ENCODE data around the gene TIMM23B.
"Not testable (repeated sequence)": the region's sequence is repeated elsewhere in the genome, so short reads cannot be mapped to it uniquely, and the experiment has no call there.

The TIMM23B gene

GRCh38 chr10:49977756-49978155 lies 35.9 kb downstream of the TIMM23B start:
- not testable (repeated sequence) for H3K4me1 ChIP-seq (ENCODE audit: control insufficient read depth in 2 of 2, insufficient read depth in 2 of 2, low read length in 2 of 2); H3K4me3 ChIP-seq (ENCODE audit: low read length in 2 of 2); H3K27me3 ChIP-seq (ENCODE audit: control insufficient read depth in 2 of 2, insufficient read depth in 2 of 2, low read length in 2 of 2); H3K36me3 ChIP-seq (ENCODE audit: control insufficient read depth in 2 of 2, insufficient read depth in 2 of 2, low read length in 2 of 2); H3K27ac ChIP-seq (ENCODE audit: low read depth in 2 of 2, low read length in 2 of 2); H3K9ac ChIP-seq (ENCODE audit: low read depth in 1 of 2, low read length in 2 of 2); H3K9me3 ChIP-seq (ENCODE audit: control insufficient read depth in 2 of 2, low read length in 2 of 2)

GRCh38 chr10:49987207-49987606 lies 45.4 kb downstream of the TIMM23B start:
- H3K4me3 ChIP-seq (ENCODE audit: low read length in 2 of 2); H3K27me3 ChIP-seq (ENCODE audit: control insufficient read depth in 2 of 2, insufficient read depth in 2 of 2, low read length in 2 of 2); H3K36me3 ChIP-seq (ENCODE audit: control insufficient read depth in 2 of 2, insufficient read depth in 2 of 2, low read length in 2 of 2); H3K9me3 ChIP-seq (ENCODE audit: control insufficient read depth in 2 of 2, low read length in 2 of 2); H3K4me1 ChIP-seq (ENCODE audit: control insufficient read depth in 2 of 2, insufficient read depth in 2 of 2, low read length in 2 of 2); H3K27ac ChIP-seq (ENCODE audit: low read depth in 2 of 2, low read length in 2 of 2); H3K9ac ChIP-seq (ENCODE audit: low read depth in 1 of 2, low read length in 2 of 2): not testable (repeated sequence)

DNA sequence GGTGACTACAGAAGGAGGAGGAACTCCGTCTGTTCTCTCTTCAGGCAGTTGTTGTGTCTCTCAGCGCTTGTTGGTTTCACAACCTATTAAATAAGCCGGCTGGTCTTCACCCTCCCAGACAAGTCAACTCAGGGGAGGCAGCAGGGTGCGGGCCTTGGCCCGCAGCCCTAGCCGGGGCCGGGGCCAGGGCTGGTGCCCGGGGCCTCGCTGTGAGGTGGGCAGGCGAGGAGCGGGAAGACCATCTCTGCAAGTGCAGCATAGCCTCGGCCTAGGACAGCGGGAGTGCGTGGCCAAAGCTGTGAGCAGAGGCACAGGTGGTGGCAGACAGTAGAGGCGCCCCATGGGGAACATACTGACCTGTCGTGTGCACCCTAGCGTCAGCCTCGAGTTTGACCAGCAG lies 46.5 kb downstream of the TIMM23B start, which contains the start of gene AGAP6:
TSS of gene AGAP6 (plus strand) at position 31 of the 400 bp plus-strand sequence. CDS start at position 341, 310 bp downstream.
- H3K9ac ChIP-seq (ENCODE audit: low read depth in 1 of 2, low read length in 2 of 2); H3K4me3 ChIP-seq (ENCODE audit: low read length in 2 of 2); H3K9me3 ChIP-seq (ENCODE audit: control insufficient read depth in 2 of 2, low read length in 2 of 2); H3K4me1 ChIP-seq (ENCODE audit: control insufficient read depth in 2 of 2, insufficient read depth in 2 of 2, low read length in 2 of 2); H3K36me3 ChIP-seq (ENCODE audit: control insufficient read depth in 2 of 2, insufficient read depth in 2 of 2, low read length in 2 of 2); H3K27ac ChIP-seq (ENCODE audit: low read depth in 2 of 2, low read length in 2 of 2); H3K27me3 ChIP-seq (ENCODE audit: control insufficient read depth in 2 of 2, insufficient read depth in 2 of 2, low read length in 2 of 2): not testable (repeated sequence)

GRCh38 chr10:49995321-49995720 lies 53.5 kb downstream of the TIMM23B start:
- H3K9ac ChIP-seq (ENCODE audit: low read depth in 1 of 2, low read length in 2 of 2); H3K4me1 ChIP-seq (ENCODE audit: control insufficient read depth in 2 of 2, insufficient read depth in 2 of 2, low read length in 2 of 2); H3K36me3 ChIP-seq (ENCODE audit: control insufficient read depth in 2 of 2, insufficient read depth in 2 of 2, low read length in 2 of 2); H3K9me3 ChIP-seq (ENCODE audit: control insufficient read depth in 2 of 2, low read length in 2 of 2); H3K27ac ChIP-seq (ENCODE audit: low read depth in 2 of 2, low read length in 2 of 2); H3K27me3 ChIP-seq (ENCODE audit: control insufficient read depth in 2 of 2, insufficient read depth in 2 of 2, low read length in 2 of 2); H3K4me3 ChIP-seq (ENCODE audit: low read length in 2 of 2): not testable (repeated sequence)

DNA sequence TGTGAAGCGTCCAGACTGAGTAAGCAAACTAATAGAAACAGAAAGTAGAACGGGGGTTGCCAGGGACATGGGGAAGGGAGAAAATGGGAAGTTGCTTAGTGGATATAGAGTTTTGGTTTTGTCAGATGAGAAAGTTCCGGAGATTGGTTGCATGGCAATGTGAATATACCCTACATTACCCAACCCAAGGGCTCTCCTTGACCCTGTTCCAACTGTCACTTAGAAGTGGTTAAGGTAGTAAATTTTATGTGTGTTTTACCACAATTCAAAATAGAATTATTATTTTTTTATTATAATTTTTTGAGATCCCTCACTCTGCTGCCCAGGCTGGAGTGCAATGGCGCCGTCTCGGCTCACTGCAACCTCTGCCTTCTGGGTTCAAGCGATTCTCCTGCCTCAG lies 72.2 kb downstream of the TIMM23B start:
- H3K4me1 ChIP-seq (ENCODE audit: control insufficient read depth in 2 of 2, insufficient read depth in 2 of 2, low read length in 2 of 2); H3K27me3 ChIP-seq (ENCODE audit: control insufficient read depth in 2 of 2, insufficient read depth in 2 of 2, low read length in 2 of 2); H3K27ac ChIP-seq (ENCODE audit: low read depth in 2 of 2, low read length in 2 of 2); H3K9ac ChIP-seq (ENCODE audit: low read depth in 1 of 2, low read length in 2 of 2); H3K9me3 ChIP-seq (ENCODE audit: control insufficient read depth in 2 of 2, low read length in 2 of 2); H3K36me3 ChIP-seq (ENCODE audit: control insufficient read depth in 2 of 2, insufficient read depth in 2 of 2, low read length in 2 of 2); H3K4me3 ChIP-seq (ENCODE audit: low read length in 2 of 2): not testable (repeated sequence)

DNA sequence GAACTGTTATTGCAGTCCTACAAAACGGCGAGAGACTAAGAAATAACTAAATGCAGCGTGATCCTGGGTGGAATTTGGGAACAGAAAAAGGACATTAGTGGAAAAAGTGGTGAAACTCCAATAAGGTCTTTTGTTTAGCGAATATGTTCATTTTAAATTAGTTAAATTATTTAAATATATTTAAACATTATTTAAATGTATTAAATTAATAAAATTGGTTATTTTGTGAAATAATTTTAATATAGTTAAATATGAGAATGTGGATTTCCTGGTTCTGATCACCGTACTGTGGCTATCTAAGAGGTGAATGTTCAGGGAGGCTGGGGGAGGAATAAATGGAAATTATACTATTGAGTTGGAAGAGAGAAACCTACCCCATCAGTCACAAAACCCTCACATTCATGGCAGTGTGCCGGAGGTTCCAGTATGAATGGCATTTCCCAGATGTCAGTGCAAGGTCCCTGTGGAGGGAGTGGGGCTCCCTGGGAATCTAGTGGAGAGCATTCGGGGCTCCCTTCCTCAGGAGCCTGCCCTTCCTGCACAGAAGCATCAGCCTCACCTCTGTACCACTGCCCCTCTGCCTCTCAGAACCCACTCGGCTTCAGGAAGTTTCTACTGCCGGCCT lies 73.9 kb downstream of the TIMM23B start:
- not testable (repeated sequence) for H3K36me3 ChIP-seq (ENCODE audit: control insufficient read depth in 2 of 2, insufficient read depth in 2 of 2, low read length in 2 of 2); H3K9ac ChIP-seq (ENCODE audit: low read depth in 1 of 2, low read length in 2 of 2); H3K4me3 ChIP-seq (ENCODE audit: low read length in 2 of 2); H3K9me3 ChIP-seq (ENCODE audit: control insufficient read depth in 2 of 2, low read length in 2 of 2); H3K27ac ChIP-seq (ENCODE audit: low read depth in 2 of 2, low read length in 2 of 2); H3K4me1 ChIP-seq (ENCODE audit: control insufficient read depth in 2 of 2, insufficient read depth in 2 of 2, low read length in 2 of 2); H3K27me3 ChIP-seq (ENCODE audit: control insufficient read depth in 2 of 2, insufficient read depth in 2 of 2, low read length in 2 of 2)

GRCh38 chr10:50016926-50017325 lies 75.1 kb downstream of the TIMM23B start:
- not testable (repeated sequence) for H3K9ac ChIP-seq (ENCODE audit: low read depth in 1 of 2, low read length in 2 of 2); H3K4me3 ChIP-seq (ENCODE audit: low read length in 2 of 2); H3K9me3 ChIP-seq (ENCODE audit: control insufficient read depth in 2 of 2, low read length in 2 of 2); H3K27ac ChIP-seq (ENCODE audit: low read depth in 2 of 2, low read length in 2 of 2); H3K4me1 ChIP-seq (ENCODE audit: control insufficient read depth in 2 of 2, insufficient read depth in 2 of 2, low read length in 2 of 2); H3K27me3 ChIP-seq (ENCODE audit: control insufficient read depth in 2 of 2, insufficient read depth in 2 of 2, low read length in 2 of 2); H3K36me3 ChIP-seq (ENCODE audit: control insufficient read depth in 2 of 2, insufficient read depth in 2 of 2, low read length in 2 of 2)

GRCh38 chr10:50017646-50018045 lies 75.8 kb downstream of the TIMM23B start:
- not testable (repeated sequence) for H3K4me3 ChIP-seq (ENCODE audit: low read length in 2 of 2); H3K27ac ChIP-seq (ENCODE audit: low read depth in 2 of 2, low read length in 2 of 2); H3K9me3 ChIP-seq (ENCODE audit: control insufficient read depth in 2 of 2, low read length in 2 of 2); H3K27me3 ChIP-seq (ENCODE audit: control insufficient read depth in 2 of 2, insufficient read depth in 2 of 2, low read length in 2 of 2); H3K36me3 ChIP-seq (ENCODE audit: control insufficient read depth in 2 of 2, insufficient read depth in 2 of 2, low read length in 2 of 2); H3K4me1 ChIP-seq (ENCODE audit: control insufficient read depth in 2 of 2, insufficient read depth in 2 of 2, low read length in 2 of 2); H3K9ac ChIP-seq (ENCODE audit: low read depth in 1 of 2, low read length in 2 of 2)

DNA sequence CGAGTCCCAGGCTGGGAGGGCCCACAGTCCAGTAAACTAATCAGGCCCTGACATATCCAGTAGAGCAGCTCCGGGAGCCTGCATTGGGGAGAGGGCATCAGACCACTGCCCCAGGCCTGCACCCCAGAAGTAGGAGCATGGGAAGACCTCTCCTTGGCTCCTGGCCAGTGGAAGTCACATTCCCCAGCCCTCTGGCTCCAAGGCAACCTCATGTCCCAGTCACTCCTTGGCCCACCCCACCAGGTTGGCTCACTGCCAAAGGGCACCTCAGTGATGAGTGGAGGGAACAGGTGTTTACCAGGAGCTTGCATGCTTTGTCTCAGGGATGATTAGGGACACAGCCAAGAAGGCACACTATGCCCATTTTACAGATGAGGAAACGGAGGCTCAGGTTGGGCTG lies 77.4 kb downstream of the TIMM23B start:
- H3K4me1 ChIP-seq (ENCODE audit: control insufficient read depth in 2 of 2, insufficient read depth in 2 of 2, low read length in 2 of 2); H3K27me3 ChIP-seq (ENCODE audit: control insufficient read depth in 2 of 2, insufficient read depth in 2 of 2, low read length in 2 of 2); H3K9me3 ChIP-seq (ENCODE audit: control insufficient read depth in 2 of 2, low read length in 2 of 2); H3K4me3 ChIP-seq (ENCODE audit: low read length in 2 of 2); H3K36me3 ChIP-seq (ENCODE audit: control insufficient read depth in 2 of 2, insufficient read depth in 2 of 2, low read length in 2 of 2); H3K9ac ChIP-seq (ENCODE audit: low read depth in 1 of 2, low read length in 2 of 2); H3K27ac ChIP-seq (ENCODE audit: low read depth in 2 of 2, low read length in 2 of 2): not testable (repeated sequence)

DNA sequence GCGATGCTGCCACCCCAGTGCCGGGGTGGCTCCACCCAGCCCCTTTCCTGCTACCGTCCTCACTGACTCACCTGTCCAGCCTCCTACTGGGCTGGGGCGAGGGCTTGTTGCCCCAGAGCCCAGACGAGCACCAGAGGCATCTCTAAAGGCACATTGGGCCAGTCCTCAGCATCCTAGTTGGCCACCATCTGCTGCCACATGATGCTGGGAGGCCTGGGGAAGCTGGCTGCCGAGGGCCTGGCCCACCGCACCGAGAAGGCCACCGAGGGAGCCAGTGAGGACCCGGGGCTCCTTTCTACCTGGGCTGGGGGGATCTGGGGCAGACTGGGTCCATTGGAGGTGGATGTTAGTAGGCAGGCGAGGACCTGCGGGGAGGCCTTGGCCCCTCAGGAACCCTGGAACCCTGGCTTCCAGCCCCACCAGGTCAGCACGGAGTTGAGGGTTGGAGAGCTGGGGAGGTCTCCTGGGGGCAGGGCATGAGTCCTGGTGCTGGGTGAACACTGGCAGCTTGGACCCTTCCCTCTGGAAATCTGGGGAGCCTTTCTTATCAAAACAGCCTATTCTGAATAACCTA lies 78.7 kb downstream of the TIMM23B start:
- not testable (repeated sequence) for H3K9me3 ChIP-seq (ENCODE audit: control insufficient read depth in 2 of 2, low read length in 2 of 2); H3K27ac ChIP-seq (ENCODE audit: low read depth in 2 of 2, low read length in 2 of 2); H3K4me3 ChIP-seq (ENCODE audit: low read length in 2 of 2); H3K27me3 ChIP-seq (ENCODE audit: control insufficient read depth in 2 of 2, insufficient read depth in 2 of 2, low read length in 2 of 2); H3K4me1 ChIP-seq (ENCODE audit: control insufficient read depth in 2 of 2, insufficient read depth in 2 of 2, low read length in 2 of 2); H3K9ac ChIP-seq (ENCODE audit: low read depth in 1 of 2, low read length in 2 of 2); H3K36me3 ChIP-seq (ENCODE audit: control insufficient read depth in 2 of 2, insufficient read depth in 2 of 2, low read length in 2 of 2)

GRCh38 chr10:50021646-50022045 lies 79.8 kb downstream of the TIMM23B start:
- Histone ChIP-seq H3K4me1 (ENCODE audit: control insufficient read depth in 2 of 2, insufficient read depth in 2 of 2, low read length in 2 of 2) (no peaks in the 10 kb centered on the region), H3K36me3 (ENCODE audit: control insufficient read depth in 2 of 2, insufficient read depth in 2 of 2, low read length in 2 of 2) (no peaks in the 10 kb centered on the region), H3K27ac (ENCODE audit: low read depth in 2 of 2, low read length in 2 of 2) (no peak overlapping the region), H3K9ac (ENCODE audit: low read depth in 1 of 2, low read length in 2 of 2) (no peak overlapping the region), H3K4me3 (ENCODE audit: low read length in 2 of 2) (no peak overlapping the region), H3K9me3 (ENCODE audit: control insufficient read depth in 2 of 2, low read length in 2 of 2) (no peaks in the 10 kb centered on the region), H3K27me3 (ENCODE audit: control insufficient read depth in 2 of 2, insufficient read depth in 2 of 2, low read length in 2 of 2) (no peaks in the 10 kb centered on the region)

Measured in mucosa of rectum (tissue), 2 donors.